NB4 (cell line): ENCODE results near the gene MLYCD.
"Not testable (repeated sequence)": the region's sequence is repeated elsewhere in the genome, so short reads cannot be mapped to it uniquely, and the experiment has no call there.

Experiments used
- DNase-seq: peaks from one replicate; pipeline ENCODE4 v3.0.0; 2010; ENCODE audit warnings: low read depth
- H3K4me3 ChIP-seq: one replicate; pipeline ENCODE4 v1.5.1; 2011; ENCODE audit warnings: mild to moderate bottlenecking, low read depth, low read length, moderate library complexity
- CTCF ChIP-seq: IDR thresholded peaks from one replicate; pipeline ENCODE4 v1.5.1; 2012; ENCODE audit warnings: low read depth, low read length
- MAX ChIP-seq: IDR thresholded peaks from 2 replicates; pipeline ENCODE4 v1.6.1; 2011; ENCODE audit warnings: low read depth, low read length
- MYC ChIP-seq: IDR thresholded peaks from 2 replicates; pipeline ENCODE4 v1.6.1; 2011; ENCODE audit warnings: low read depth, low read length
- POLR2A ChIP-seq: IDR thresholded peaks from 2 replicates; pipeline ENCODE4 v1.6.1; 2011; ENCODE audit warnings: mild to moderate bottlenecking; ENCODE audit not compliant: insufficient read length; ENCODE audit errors: extremely low read depth

The MLYCD gene

GRCh38 chr16:83939266-83939855 lies 40.4 kb downstream of the MLYCD start:
- DNase-seq: no peak
- no peak overlapping the region for H3K4me3 ChIP-seq
- TF ChIP-seq MYC (no peak), CTCF (no peak), POLR2A (no peak), MAX (no peak)

GRCh38 chr16:83940119-83940518 lies 41.2 kb downstream of the MLYCD start:
- no peak overlapping the region for H3K4me3 ChIP-seq
- DNase-seq: no peak
- TF ChIP-seq MYC: no peak
- no peak for TF ChIP-seq MAX
- no peak for TF ChIP-seq POLR2A
- no peak for TF ChIP-seq CTCF

- no peak overlapping the region for H3K4me3 ChIP-seq
- TF ChIP-seq POLR2A: no peak
- TF ChIP-seq MAX: no peak
- TF ChIP-seq MYC: no peak
- no peak for DNase-seq
These were observed 41.9 kb downstream of the MLYCD start for GRCh38 chr16:83940630-83941378.

GRCh38 chr16:83941546-83941945 lies 42.6 kb downstream of the MLYCD start:
- DNase-seq, H3K4me3 ChIP-seq: not testable (repeated sequence)

- no peak for DNase-seq
- TF ChIP-seq CTCF: no peak
- no peak for TF ChIP-seq POLR2A
- no peak for TF ChIP-seq MYC
- TF ChIP-seq MAX: no peak
- no peak overlapping the region for H3K4me3 ChIP-seq
These were observed 43.2 kb downstream of the MLYCD start for GRCh38 chr16:83942074-83942473.

GRCh38 chr16:83942815-83943515 lies 44.0 kb downstream of the MLYCD start:
- no peak overlapping the region for H3K4me3 ChIP-seq
- DNase-seq: no peak
- TF ChIP-seq POLR2A (no peak), MAX (no peak), MYC (no peak), CTCF (no peak)
